Femur (tissue), 1 donor: Measurements from ENCODE around the gene MYH7.

Experiments
- DNase-seq: peaks from one replicate; pipeline ENCODE4 v3.0.0-alpha.2; 2017

MYH7 gene

GRCh38 chr14:23365732-23366425 lies 69.6 kb downstream of the MYH7 start:
- DNase-seq = no peak

- peak; percentile 84 for DNase-seq
Observed at GRCh38 chr14:23365036-23365731, 70.3 kb downstream of the MYH7 start, which contains the start of gene EFS. TSS of gene EFS (minus strand) at chr14:23365172. CDS start at chr14:23365025, 147 bp downstream.

- DNase-seq = peak; percentile 74
Observed at GRCh38 chr14:23364164-23365035, 71.1 kb downstream of the MYH7 start.
